Left renal pelvis (tissue), 4 donors: ENCODE results near the gene PDPR. TPM values are rescaled to one million over a fixed set of nuclear protein-coding genes. Genes with fewer than 3 reads are reported as not detected.
"Not testable (repeated sequence)": the region's sequence is repeated elsewhere in the genome, so short reads cannot be mapped to it uniquely, and the experiment has no call there.

Experiments used
- DNase-seq, 4 donors: peaks; one replicate each; pipeline ENCODE4 v3.0.0-alpha.2; 2013; ENCODE audit warnings: low read depth in 4 of 4, low spot score in 3 of 4
- polyA plus RNA-seq, 4 donors: library from polyadenylated mRNA; unstranded; fragments of 120-200 nt; gene quantifications; one replicate each; pipeline ENCODE4 v1.2.1, GENCODE V29; 2013; ENCODE audit not compliant: insufficient read length in 4 of 4

Gene PDPR
- polyA plus RNA-seq, 4 donors = 29.4 to 44.1 (median 34.9) TPM

DNA sequence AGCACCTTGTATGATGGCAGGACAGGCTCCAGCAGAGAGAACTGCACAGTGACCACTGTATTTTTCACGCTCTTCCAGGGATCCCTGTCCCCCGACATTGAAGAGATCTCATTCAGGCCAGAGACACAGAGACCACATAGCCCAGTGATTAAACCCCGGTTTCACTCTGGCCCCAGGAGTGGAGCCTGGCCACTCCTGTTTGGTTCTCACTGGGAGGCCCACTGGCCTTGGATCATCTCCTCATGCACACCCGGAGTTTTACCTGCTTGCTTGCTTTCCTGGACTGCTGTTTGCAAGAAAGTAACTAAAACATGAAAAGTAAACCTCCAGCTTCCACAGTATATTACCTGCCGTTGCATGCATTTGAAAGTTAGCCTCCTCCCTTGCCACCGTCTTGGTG lies 46.3 kb downstream of the PDPR start:
- no peak for DNase-seq

DNA sequence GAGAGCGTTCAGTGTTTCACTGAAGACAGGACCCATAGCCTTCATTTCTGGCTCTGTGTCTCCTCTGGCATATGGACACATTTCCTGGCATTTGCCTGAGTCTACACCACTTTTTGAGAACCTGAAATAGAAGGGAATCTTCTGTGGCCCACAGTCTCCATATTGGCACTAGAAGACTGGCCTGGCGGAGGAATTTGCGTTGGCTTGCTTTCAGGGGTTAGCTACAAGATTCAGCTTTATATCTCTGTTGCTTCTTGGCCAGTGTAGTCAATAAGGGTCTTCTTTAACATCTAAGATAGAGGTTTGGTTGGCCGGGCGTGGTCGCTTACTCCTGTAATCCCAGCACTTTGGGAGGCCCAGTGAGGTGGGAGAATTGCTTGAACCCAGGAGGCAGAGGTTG lies 46.7 kb downstream of the PDPR start:
- no peak for DNase-seq

DNA sequence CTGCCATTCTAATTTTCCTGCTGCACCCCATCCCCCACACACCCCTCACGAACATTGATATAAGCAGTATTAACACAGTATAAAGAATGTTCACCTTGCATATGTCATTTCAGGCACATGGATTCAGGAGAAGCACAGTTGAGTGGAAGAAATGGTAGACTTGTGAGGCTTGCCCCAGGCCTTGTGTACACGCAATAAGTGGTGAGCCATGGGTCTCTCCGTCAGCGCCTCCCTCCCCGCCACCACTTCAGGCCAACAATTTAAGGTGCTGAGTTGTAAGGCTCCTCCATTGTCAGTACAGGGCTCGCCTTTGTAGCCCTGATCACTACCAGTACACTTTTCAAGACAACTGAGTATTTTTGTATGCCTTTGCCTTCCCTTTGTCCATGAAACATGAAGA lies 47.2 kb downstream of the PDPR start:
- no peak for DNase-seq

DNA sequence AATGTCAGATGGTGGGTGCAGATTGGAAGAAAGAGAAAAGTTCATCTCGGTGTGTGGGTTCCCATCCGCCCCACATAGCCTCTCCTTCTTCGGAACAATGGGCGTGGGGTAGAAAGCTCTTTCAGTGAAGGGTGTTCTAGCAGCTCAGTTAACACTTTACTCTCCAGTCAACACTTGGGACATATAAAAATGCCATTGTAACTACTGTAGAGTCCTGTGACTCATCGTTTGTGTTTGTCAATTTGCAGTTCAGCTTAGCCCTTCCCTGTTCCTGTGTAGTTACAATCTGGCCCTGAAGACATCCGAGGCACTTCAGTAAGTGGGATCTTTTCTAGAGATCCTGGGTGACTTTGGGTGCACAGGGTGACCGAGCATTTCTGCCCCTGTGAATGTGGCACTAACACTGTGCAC lies 47.9 kb downstream of the PDPR start:
- DNase-seq = no peak

DNA sequence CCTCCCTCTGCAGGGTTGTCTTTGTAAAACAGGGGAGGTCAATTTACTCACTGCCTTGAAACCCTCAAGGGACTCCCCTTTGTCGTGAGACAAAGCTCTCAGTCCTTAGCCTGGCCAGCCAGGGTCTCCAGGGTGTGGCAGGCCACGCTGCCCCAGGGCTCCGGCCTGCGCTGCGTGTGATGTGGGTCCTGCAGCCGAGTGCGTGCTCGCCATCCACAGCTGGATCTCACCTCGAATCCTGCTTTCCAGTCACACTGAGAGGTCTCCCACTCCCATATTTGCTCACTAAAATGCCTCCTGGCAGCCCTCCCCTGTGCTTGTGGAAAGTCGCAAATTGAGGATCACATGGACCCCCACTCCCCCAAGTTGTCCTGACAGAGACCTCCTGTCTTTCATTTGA lies 49.5 kb downstream of the PDPR start:
- no peak for DNase-seq

DNA sequence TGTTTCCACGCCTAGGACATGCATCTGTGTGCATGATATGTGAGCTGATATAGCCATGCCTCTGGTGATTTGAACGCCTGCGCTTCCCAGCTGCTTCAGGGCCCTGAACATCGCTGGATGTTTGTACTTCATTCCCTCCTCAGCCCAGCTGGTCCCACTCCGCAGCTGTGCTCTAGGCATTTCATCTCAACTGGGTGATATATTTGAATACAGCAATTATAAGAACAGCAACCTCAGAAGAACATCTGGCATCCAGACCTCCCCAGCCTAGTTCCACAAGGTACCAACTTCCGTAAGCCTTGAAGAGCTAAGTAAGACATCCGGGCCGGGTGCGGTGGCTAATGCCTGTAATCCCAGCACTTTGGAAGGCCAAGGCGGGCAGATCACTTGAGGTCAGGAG lies 52.6 kb downstream of the PDPR start:
- not testable (repeated sequence) for DNase-seq

DNA sequence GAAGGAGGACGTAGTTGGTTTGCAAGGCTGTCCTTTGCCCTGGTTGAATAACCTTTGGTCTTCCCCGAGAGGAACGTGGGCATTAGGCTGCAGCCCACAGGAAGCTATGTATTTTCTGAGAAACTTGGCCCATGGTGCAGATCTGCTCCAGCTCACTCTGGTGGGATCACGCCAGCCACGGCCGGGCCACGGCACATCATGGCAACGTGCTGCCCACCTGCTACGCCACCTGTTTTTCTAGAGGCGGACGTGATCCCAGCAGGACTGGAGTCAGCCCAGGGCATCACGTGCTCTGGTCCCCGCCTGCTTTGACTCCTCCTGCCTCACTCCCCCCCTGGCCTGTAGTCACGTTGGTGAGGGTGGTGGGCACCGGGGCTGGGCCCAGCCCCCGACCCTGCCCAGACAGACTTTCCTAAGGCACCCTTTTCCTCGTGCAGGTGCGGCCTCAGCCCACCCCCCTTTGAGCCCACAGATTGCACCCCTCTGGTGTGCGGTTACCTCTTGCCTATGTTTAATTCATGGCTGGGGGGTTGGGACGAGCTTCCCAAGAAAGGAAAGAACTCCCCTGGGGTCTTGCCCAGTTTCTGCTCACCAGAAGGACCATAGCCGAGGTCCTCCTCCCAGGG lies 59.2 kb downstream of the PDPR start, which contains the start of gene CLEC18C:
Gene CLEC18C, plus strand, starts transcription at position 576 of the 626 bp plus-strand sequence. CDS start 492 bp downstream, outside the sequence.
- not testable (repeated sequence) for DNase-seq

DNA sequence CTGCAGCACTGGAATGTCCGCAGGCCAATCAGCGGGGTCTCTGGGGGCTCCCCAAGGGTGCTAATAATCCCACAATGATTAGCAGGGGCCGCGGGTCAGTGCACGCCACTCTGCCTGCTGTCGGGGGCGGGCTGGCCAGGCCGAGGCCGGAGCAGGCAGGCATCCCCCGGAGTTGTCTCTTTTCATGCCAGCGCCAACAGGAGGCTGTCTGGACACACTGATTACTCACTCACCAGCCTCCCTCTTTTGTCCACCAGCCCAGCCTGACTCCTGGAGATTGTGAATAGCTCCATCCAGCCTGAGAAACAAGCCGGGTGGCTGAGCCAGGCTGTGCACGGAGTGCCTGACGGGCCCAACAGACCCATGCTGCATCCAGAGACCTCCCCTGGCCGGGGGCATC lies 59.8 kb downstream of the PDPR start:
- DNase-seq = not testable (repeated sequence)

DNA sequence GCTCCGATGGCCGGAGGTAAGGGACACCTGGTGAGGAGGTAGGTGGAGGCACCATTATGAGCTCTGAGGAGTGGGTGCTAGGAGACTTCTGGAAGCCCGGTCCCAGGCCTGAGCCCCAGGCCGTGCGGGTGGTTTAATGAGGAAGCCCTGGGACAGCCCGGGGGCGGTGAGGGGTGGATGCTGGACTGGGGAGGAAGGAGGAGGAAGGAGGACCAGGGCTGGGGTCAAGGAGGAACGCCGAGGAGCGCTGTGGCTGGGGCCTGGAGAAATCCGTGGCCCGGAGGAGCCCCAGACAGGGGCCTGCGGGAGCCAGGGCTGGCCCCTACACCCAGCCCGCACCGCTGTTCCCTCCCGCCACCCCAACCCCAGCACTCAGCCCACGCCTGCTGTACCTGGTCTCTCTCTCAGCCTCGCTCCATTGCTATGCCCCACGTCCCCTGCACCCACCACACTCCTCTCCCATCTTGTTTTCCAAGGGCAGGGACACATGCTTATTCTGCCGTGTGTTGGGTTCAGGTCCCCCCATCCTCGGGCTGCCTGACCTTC lies 60.3 kb downstream of the PDPR start:
- DNase-seq = not testable (repeated sequence)

DNA sequence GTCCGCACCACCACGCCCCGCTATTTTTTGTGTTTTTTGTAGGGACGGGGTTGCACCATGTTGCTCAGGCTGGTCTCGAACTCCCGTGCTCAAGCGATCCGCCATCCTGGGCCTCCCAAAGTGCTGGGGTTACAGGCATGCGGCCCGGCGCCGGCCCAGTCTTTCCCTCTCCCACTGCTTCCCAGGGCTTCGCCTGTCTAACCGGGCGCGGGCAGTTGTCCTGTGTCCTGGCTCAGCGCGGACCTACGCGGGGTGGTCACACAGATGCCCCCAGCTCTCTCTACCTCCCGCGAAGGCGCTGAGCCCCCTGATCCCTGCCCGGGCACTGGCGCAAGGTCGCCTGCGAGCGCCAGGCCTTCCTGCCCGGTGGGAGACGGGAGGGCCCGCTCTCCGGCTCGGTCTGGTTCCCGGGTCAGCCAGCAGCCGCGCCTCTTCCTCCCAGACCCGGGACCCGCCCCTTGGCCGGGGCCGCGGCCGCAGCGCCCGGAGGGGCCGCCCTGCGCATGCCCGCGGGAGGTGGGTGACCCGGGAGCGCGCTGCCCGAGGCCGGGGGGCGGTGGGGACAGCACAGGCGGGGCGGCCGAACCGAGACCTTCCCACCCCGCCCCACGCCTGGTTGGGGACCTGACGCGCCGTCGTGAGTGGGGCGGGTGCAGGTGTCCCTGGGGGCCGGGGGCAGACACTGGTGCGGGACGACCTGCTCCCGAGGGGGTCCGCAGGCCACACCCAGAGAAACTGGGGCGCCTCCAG lies 73.9 kb downstream of the PDPR start:
- not testable (repeated sequence) for DNase-seq

DNA sequence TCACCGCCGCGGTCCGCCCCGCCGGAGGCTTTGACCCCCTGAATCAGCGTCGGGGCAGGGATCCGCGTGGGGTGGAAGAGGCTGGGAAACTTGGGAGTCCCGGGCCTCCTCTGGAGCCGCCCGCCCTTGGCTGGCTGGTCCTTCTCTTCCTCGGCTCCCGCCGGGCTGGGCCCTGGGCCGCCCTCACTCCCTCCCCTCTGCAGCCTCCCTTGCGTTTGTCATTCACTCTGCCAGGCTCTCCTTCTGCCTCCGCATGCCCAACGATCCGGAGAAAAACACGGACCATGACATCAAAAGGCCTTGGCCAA lies 74.4 kb downstream of the PDPR start:
- DNase-seq = not testable (repeated sequence)

DNA sequence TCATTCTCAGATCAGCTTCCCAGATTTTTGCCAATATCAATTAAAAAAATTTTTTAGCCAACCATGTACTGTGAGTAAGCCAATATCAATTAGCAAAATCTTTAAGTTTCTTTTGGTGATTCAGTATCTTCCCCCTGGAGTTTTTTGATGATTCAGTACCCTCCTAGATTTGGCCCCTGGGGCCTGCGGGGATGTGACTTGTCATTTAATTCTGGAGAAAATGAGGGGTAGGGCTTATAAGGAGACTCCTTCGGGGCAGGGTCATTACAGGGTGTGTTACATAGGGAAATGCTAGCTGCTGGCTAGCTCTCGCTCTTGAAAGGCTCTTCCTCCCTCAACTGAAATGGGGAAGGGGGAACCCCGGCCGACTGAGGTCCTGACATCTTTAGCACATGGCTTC lies 76.4 kb downstream of the PDPR start:
- not testable (repeated sequence) for DNase-seq

DNA sequence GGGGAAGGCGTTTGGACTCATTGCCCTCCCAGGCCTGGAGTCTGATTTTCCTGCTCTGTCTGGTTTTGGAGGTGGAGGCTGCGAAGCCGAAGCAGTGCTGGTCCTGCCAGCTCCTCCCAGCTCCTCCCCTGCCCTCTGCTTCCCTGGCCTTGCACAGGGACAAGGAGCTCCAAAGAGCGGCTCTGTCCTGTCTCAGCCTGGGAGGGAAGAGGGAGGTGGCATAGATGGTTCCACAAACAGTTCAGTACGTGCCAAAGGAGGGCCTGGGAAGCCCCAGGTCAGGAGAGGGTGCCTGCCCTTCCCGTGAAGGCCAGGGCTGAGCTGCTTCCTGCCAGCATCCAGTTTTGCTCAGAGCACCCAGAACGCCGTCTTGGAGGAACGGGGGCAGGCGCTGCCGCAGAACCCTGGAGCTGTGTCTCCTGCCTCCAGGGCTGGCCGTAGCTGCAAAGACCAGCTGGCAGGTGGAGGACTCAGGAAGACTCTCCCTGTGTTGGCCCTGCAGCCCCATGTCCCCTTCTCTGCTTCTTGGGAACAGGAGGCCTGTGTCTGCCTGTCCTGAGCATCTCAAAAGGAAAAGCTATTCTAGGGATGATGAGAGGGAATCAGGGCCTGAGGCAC lies 82.7 kb downstream of the PDPR start:
- DNase-seq = not testable (repeated sequence)

DNA sequence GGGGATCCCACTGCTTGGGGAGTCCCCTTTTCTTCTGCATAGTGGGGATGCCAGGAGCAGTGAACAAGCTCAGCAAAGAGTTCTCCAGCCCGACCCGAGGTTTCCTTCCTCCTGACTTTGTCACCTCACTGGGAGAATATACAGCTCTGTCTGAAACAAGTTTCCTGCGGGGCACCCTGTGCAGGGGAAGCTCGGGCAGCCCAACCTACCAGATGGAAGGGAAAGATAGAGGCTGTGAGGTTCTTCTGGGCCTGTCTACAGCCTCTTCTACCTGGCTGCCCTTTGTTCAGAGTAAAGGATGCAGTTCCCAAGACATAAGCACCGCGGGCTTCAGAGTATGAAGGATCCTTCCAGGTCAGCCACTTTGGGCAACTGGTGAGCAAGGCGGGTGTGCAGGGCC lies 83.5 kb downstream of the PDPR start:
- DNase-seq = not testable (repeated sequence)

DNA sequence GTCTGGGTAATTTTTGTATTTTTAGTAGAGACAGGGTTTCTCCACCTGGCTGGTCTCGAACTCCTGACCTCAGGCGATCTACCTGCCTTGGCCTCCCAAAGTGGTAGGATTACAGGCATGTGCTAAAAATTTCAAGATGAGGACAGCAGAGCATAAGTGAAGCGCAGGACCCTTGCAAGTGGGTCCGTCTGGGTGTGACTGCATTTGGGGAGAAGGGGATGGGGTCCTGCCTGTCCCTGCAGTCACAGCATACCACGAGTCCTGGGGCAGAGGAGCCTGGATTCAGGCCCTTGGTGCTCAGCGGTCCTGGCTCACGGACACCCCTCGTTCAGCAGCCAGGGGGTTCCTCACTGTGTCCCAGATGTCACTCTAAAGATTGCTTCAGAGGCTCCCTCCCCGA lies 84.1 kb downstream of the PDPR start:
- DNase-seq = not testable (repeated sequence)

DNA sequence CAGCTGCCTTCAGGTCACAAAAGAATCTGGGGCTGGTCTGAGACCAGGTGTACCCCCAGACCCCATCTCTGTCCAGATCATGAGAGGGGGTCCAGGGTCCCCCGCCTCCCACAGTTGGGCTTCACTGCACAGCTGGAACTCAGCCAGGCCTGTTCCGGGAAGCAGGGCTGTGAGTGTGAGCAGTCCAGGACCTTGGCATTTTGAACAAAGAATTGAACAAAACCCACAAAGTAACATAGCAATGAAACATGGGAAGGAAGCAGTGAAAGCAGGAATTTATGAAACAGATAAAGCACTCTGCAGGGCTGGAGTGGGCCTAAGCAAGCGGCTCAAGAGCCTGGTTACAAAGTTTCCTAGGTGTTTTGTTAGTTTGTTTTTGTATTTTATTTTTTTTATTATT lies 84.5 kb downstream of the PDPR start:
- DNase-seq = not testable (repeated sequence)

DNA sequence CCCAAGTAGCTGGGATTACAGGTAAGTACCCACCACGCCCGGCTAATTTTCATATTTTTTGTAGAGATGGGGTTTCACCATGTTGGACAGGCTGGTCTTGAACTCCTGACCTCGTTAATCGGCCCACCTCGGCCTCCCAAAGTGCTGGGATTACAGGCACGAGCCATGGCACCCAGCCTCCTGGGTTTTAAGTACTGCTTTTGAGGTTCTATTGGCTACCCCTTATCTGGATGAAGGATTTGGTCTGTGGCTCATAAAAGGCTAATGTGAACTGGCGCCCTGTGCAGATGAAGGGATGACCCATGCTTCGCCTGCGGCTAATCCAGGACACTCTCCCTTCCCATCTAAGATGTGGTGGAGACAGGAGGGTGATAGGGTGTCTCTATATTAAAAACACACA lies 85.0 kb downstream of the PDPR start:
- DNase-seq = not testable (repeated sequence)

DNA sequence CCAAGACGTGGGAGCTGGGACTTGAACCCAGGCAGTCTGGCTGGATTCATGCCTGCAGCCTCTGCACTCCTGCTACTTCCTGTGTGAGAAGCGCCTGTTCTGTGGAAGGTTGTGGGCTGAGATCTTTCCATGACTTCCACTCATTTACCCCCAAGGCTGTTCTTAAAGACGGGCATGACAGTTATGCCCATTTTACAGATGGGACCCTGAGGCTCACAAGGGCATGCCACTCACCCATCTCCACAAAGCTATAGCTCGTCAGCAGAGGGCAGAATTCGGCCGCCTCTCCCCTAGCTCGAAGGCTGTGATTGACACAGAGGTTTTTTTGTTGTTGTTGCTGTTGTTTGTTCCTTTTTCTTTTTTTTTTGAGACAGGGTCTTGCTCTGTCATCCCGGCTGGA lies 85.9 kb downstream of the PDPR start:
- DNase-seq = not testable (repeated sequence)

DNA sequence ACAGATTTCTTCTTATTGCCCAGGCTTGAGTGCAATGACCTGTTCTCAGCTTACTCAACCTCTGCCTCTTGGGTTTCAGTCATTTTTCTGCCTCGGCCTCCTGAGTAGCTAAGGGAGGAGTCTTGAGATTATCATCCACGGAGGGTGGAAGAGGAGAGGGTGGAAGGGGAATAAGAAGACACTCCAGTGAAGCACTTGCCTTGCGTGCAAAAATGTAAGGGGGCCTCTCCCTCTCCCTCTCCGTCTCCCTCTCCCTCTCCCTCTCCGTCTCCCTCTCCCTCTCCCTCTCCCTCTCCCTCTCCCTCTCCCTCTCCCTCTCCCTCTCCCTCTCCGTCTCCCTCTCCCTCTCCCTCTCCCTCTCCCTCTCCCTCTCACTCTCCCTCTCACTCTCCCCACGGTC lies 89.4 kb downstream of the PDPR start:
- DNase-seq = not testable (repeated sequence)

DNA sequence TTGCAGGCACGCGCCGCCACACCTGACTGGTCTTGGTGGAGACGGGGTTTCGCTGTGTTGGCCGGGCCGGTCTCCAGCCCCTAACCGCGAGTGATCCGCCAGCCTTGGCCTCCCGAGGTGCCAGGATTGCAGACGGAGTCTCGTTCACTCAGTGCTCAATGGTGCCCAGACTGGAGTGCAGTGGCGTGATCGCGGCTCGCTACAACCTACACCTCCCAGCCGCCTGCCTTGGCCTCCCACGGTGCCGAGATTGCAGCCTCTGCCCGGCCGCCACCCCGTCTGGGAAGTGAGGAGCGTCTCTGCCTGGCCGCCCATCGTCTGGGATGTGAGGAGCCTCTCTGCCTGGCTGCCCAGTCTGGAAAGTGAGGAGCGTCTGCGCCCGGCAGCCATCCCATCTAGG lies 89.9 kb downstream of the PDPR start:
- DNase-seq = not testable (repeated sequence)

DNA sequence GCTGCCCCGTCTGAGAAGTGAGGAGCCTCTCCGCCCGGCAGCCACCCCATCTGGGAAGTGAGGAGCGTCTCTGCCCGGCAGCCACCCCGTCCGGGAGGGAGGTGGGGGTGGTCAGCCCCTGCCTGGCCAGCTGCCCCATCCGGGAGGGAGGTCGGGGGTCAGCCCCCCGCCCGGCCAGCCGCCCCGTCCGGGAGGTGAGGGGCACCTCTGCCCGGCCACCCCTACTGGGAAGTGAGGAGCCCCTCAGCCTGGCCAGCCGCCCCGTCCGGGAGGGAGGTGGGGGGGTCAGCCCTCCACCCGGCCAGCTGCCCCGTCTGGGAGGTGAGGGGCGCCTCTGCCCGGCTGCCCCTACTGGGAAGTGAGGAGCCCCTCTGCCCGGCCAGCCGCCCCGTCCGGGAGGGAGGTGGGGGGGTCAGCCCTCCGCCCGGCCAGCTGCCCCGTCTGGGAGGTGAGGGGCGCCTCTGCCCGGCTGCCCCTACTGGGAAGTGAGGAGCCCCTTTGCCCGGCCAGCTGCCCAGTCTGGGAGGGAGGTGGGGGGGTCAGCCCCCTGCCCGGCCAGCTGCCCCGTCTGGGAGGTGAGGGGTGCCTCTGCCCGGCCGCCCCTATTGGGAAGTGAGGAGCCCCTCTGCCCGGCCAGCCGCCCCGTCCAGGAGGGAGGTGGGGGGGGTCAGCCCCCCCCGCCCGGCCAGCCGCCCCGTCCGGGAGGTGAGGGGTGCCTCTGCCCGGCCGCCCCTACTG lies 90.7 kb downstream of the PDPR start:
- not testable (repeated sequence) for DNase-seq
